GM23338 (cell line): ENCODE measurements around the gene HLA-DOB. TPM values are rescaled to one million over a fixed set of nuclear protein-coding genes. Genes with fewer than 3 reads are reported as not detected.

Source experiments
- ATAC-seq: fragments of 200-7000 bp; cut with Tn5 transposase; 3 replicates; pipeline ENCODE4 v1.9.1; 2020
- DNase-seq: peaks from one replicate; pipeline ENCODE4 v3.0.0-alpha.2; 2015; ENCODE audit warnings: low spot score
- H2AFZ ChIP-seq: fragments of 200-600 bp; sonication (generic); 2 replicates; pipeline ENCODE4 v1.8.0; 2016; ENCODE audit warnings: antibody characterized with exemption, mild to moderate bottlenecking, moderate library complexity
- H3F3A ChIP-seq: fragments of 200-600 bp; sonication (generic); replicated peaks from 2 replicates; pipeline ENCODE4 v1.8.0; 2017; ENCODE audit warnings: antibody characterized with exemption, mixed run types, low read depth
- H3K27ac ChIP-seq: fragments of 200-600 bp; sonication (generic); 2 replicates; pipeline ENCODE4 v1.6.1; 2016; ENCODE audit warnings: low read depth
- H3K27me3 ChIP-seq: fragments of 200-600 bp; sonication (generic); 2 replicates; pipeline ENCODE4 v1.8.0; 2016; ENCODE audit warnings: mild to moderate bottlenecking, mixed run types, moderate library complexity; ENCODE audit not compliant: insufficient read depth
- H3K36me3 ChIP-seq: fragments of 200-600 bp; sonication (generic); 2 replicates; pipeline ENCODE4 v1.8.0; 2016; ENCODE audit warnings: mild to moderate bottlenecking; ENCODE audit not compliant: insufficient read depth
- H3K4me1 ChIP-seq: fragments of 200-600 bp; sonication (generic); 2 replicates; pipeline ENCODE4 v1.8.0; 2016; ENCODE audit warnings: mild to moderate bottlenecking, moderate library complexity; ENCODE audit not compliant: insufficient read depth
- H3K4me2 ChIP-seq: fragments of 200-600 bp; sonication (generic); 2 replicates; pipeline ENCODE4 v1.7.1; 2017; ENCODE audit warnings: mixed run types
- H3K4me3 ChIP-seq: fragments of 200-600 bp; sonication (generic); 2 replicates; pipeline ENCODE4 v1.6.1; 2016; ENCODE audit warnings: mixed run types
- H3K79me2 ChIP-seq: fragments of 200-600 bp; sonication (generic); replicated peaks from 2 replicates; pipeline ENCODE4 v1.8.0; 2017; ENCODE audit warnings: mild to moderate bottlenecking; ENCODE audit not compliant: insufficient read depth
- H3K9me2 ChIP-seq: fragments of 200-600 bp; sonication (generic); 2 replicates; pipeline ENCODE4 v1.8.0; 2017; ENCODE audit not compliant: insufficient read depth
- H4K20me1 ChIP-seq: fragments of 200-600 bp; sonication (generic); replicated peaks from 2 replicates; pipeline ENCODE4 v1.8.0; 2017; ENCODE audit warnings: mild to moderate bottlenecking; ENCODE audit not compliant: insufficient read depth
- H3K27ac Mint-ChIP-seq: 2 replicates; pipeline ENCODE4 v1.8.0; 2020; ENCODE audit warnings: inconsistent platforms, mild to moderate bottlenecking, moderate library complexity, mixed read lengths
- H3K27me3 Mint-ChIP-seq: 3 replicates; pipeline ENCODE4 v1.8.0; 2022; ENCODE audit warnings: low read depth, mild to moderate bottlenecking, moderate library complexity, mixed read lengths, inconsistent platforms; ENCODE audit not compliant: insufficient read depth, poor library complexity
- H3K36me3 Mint-ChIP-seq: 3 replicates; pipeline ENCODE4 v1.8.0; 2021; ENCODE audit warnings: low read depth, mild to moderate bottlenecking, inconsistent platforms, moderate library complexity, mixed read lengths
- H3K4me1 Mint-ChIP-seq: 3 replicates; pipeline ENCODE4 v1.8.0; 2020; ENCODE audit warnings: mild to moderate bottlenecking, inconsistent platforms, mixed read lengths
- H3K4me3 Mint-ChIP-seq: 3 replicates; pipeline ENCODE4 v1.8.0; 2021; ENCODE audit warnings: moderate library complexity, mild to moderate bottlenecking, inconsistent platforms, mixed read lengths
- H3K9me3 Mint-ChIP-seq: 3 replicates; pipeline ENCODE4 v1.8.0; 2020; ENCODE audit warnings: moderate library complexity, mild to moderate bottlenecking, inconsistent platforms, mixed read lengths
- CREB1 ChIP-seq: fragments of 250-450 bp; sonication (Bioruptor Pico); IDR thresholded peaks from 2 replicates; pipeline ENCODE4 v1.5.0; 2020; ENCODE audit warnings: low read depth, mild to moderate bottlenecking, moderate library complexity
- CTCF ChIP-seq, 2 experiments: fragments of 200-600 bp in 1 of 2; sonication (generic) in 1 of 2; conservative IDR thresholded peaks; 2 replicates each; pipeline versions ENCODE4 v1.5.1 to v1.6.1; 2016 to 2017; ENCODE audit warnings: antibody characterized with exemption in 2 of 2, low read depth in 2 of 2, mild to moderate bottlenecking in 2 of 2, moderate library complexity in 1 of 2
- ETS1 ChIP-seq: IDR thresholded peaks from 2 replicates; pipeline ENCODE4 v1.6.1; 2016; ENCODE audit warnings: antibody characterized with exemption
- EZH2 ChIP-seq: fragments of 200-600 bp; sonication (generic); IDR thresholded peaks from one replicate; pipeline ENCODE4 v1.8.0; 2017; ENCODE audit warnings: antibody characterized with exemption, mild to moderate bottlenecking, low read depth; ENCODE audit not compliant: unreplicated experiment
- EZH2phosphoT487 ChIP-seq: fragments of 200-600 bp; sonication (generic); IDR thresholded peaks from one replicate; pipeline ENCODE4 v1.8.1; 2018; ENCODE audit warnings: antibody characterized with exemption; ENCODE audit not compliant: unreplicated experiment
- JUNB ChIP-seq: IDR thresholded peaks from one replicate; pipeline ENCODE4 v1.6.1; 2016; ENCODE audit warnings: antibody characterized with exemption; ENCODE audit not compliant: unreplicated experiment
- NANOG ChIP-seq: IDR thresholded peaks from 2 replicates; pipeline ENCODE4 v1.6.1; 2016; ENCODE audit warnings: antibody characterized with exemption, borderline replicate concordance
- POLR2AphosphoS5 ChIP-seq: IDR thresholded peaks from 2 replicates; pipeline ENCODE4 v1.6.1; 2016; ENCODE audit warnings: antibody characterized with exemption, low read depth
- REST ChIP-seq: IDR thresholded peaks from one replicate; pipeline ENCODE4 v1.6.1; 2018; ENCODE audit warnings: antibody characterized with exemption; ENCODE audit not compliant: unreplicated experiment
- STAT1 ChIP-seq: IDR thresholded peaks from one replicate; pipeline ENCODE4 v1.6.1; 2016; ENCODE audit warnings: antibody characterized with exemption; ENCODE audit not compliant: unreplicated experiment
- ZNF331 ChIP-seq: fragments of 250-450 bp; sonication (Bioruptor Pico); IDR thresholded peaks from 2 replicates; pipeline ENCODE4 v1.5.0; 2020; ENCODE audit warnings: low read depth, mild to moderate bottlenecking, moderate library complexity
- polyA plus RNA-seq: library from polyadenylated mRNA; unstranded; fragments of >200 nt; fragmentation: Nextera tagmentation; extraction: Ambion mirVana; gene quantifications from 2 replicates; pipeline ENCODE4 v1.2.1, GENCODE V29; 2016
- total RNA-seq: library from RNA; depleted of rRNA; stranded (reverse); fragments of >200 nt; shearing (Covaris generic); gene quantifications from 2 replicates; pipeline ENCODE4 v1.2.3, GENCODE V29; 2014

Gene HLA-DOB
- total and polyA plus RNA-seq, 2 experiments from 2014 or later, result not detected

GRCh38 chr6:32842021-32842650, 25.3 kb upstream of the HLA-DOB start:
- H3K4me1 ChIP-seq, result peaks cover 10% of the 10 kb centered on the region
- H3K79me2 ChIP-seq, result no peaks in the 10 kb centered on the region
- DNase-seq, result no peak
- H2AFZ ChIP-seq, result no peak overlapping the region
- no peaks in the 10 kb centered on the region for H3K9me2 ChIP-seq
- H4K20me1 ChIP-seq, result no peaks in the 10 kb centered on the region
- peaks cover 6% of the 10 kb centered on the region; the same call in 1 of the 2 replicates for H3K36me3 ChIP-seq
- no peaks in the 10 kb centered on the region for H3K9me3 Mint-ChIP-seq
- no peak overlapping the region for H3K27ac ChIP-seq
- H3K27me3 ChIP-seq, result peaks cover 15% of the 10 kb centered on the region
- no peak overlapping the region; the same call in 2 of the 3 replicates for H3K4me3 Mint-ChIP-seq
- peaks cover 18% of the 10 kb centered on the region for H3K4me1 Mint-ChIP-seq
- no peaks in the 10 kb centered on the region for H3F3A ChIP-seq
- peaks cover 18% of the 10 kb centered on the region; the same call in 2 of the 3 replicates for H3K36me3 Mint-ChIP-seq
- H3K27ac Mint-ChIP-seq, result no peak overlapping the region
- H3K27me3 Mint-ChIP-seq, result peaks cover 16% of the 10 kb centered on the region
- no peak for ATAC-seq
- no peak overlapping the region for H3K4me3 ChIP-seq
- TF ChIP-seq ZNF331 (CRISPR knock-in tag) (no peak), EZH2phosphoT487 (no peak), JUNB (no peak)
- H3K4me2 ChIP-seq, result no peak overlapping the region

- Histone ChIP-seq H3K4me3 (no peak overlapping the region), H2AFZ (no peak overlapping the region), H3K27ac (no peak overlapping the region), H3K4me2 (no peak overlapping the region), H3K79me2 (no peaks in the 10 kb centered on the region), H4K20me1 (no peaks in the 10 kb centered on the region), H3K9me2 (no peaks in the 10 kb centered on the region), H3K4me1 (peaks cover 17% of the 10 kb centered on the region), H3F3A (no peaks in the 10 kb centered on the region), H3K27me3 (peaks cover 15% of the 10 kb centered on the region), H3K36me3 (peaks cover 6% of the 10 kb centered on the region; the same call in 1 of the 2 replicates)
- no peak overlapping the region for H3K4me3 Mint-ChIP-seq
- TF ChIP-seq CTCF (conservative IDR thresholded peaks at IDR 0.05; ENCODE audit: low read depth in 2 of 2), result no peak
- no peak for TF ChIP-seq STAT1
- TF ChIP-seq CREB1 (CRISPR knock-in tag), result no peak
- TF ChIP-seq POLR2AphosphoS5, result no peak
- TF ChIP-seq ETS1, result no peak
- TF ChIP-seq EZH2, result no peak
- no peak for TF ChIP-seq EZH2phosphoT487
- no peak for TF ChIP-seq JUNB
- TF ChIP-seq REST, result no peak
- TF ChIP-seq NANOG, result no peak
- DNase-seq, result no peak
- no peak overlapping the region for H3K27ac Mint-ChIP-seq
- no peaks in the 10 kb centered on the region for H3K9me3 Mint-ChIP-seq
- peaks cover 18% of the 10 kb centered on the region; the same call in 2 of the 3 replicates for H3K36me3 Mint-ChIP-seq
- peaks cover 20% of the 10 kb centered on the region for H3K27me3 Mint-ChIP-seq
- H3K4me1 Mint-ChIP-seq, result peaks cover 24% of the 10 kb centered on the region
- ATAC-seq, result no peak
These were observed 23.9 kb upstream of the HLA-DOB start for GRCh38 chr6:32840604-32841246.
